KMS-11 (cell line): ENCODE data around the gene ABITRAM.

Experiments used
- H2AFZ ChIP-seq: fragments of 200-600 bp; sonication (generic); 2 replicates; pipeline ENCODE4 v1.6.1; 2016; ENCODE audit warnings: antibody characterized with exemption, mixed run types, low read depth
- H3K27ac ChIP-seq: fragments of 200-600 bp; sonication (generic); 2 replicates; pipeline ENCODE4 v1.6.1; 2016; ENCODE audit warnings: mild to moderate bottlenecking, mixed run types
- H3K27me3 ChIP-seq: fragments of 200-600 bp; sonication (generic); 2 replicates; pipeline ENCODE4 v1.6.1; 2017; ENCODE audit warnings: mild to moderate bottlenecking, low read depth, mixed run types, moderate library complexity; ENCODE audit not compliant: insufficient read depth
- H3K36me3 ChIP-seq: fragments of 200-600 bp; sonication (generic); 2 replicates; pipeline ENCODE4 v1.6.1; 2017; ENCODE audit warnings: mild to moderate bottlenecking, mixed run types; ENCODE audit not compliant: insufficient read depth
- H3K4me1 ChIP-seq: fragments of 200-600 bp; sonication (generic); 2 replicates; pipeline ENCODE4 v1.6.1; 2016; ENCODE audit warnings: mild to moderate bottlenecking, low read depth, mixed run types; ENCODE audit not compliant: poor library complexity, severe bottlenecking
- H3K4me2 ChIP-seq: fragments of 200-600 bp; sonication (generic); 2 replicates; pipeline ENCODE4 v1.7.0; 2016; ENCODE audit warnings: mild to moderate bottlenecking, mixed run types
- H3K4me3 ChIP-seq: fragments of 200-600 bp; sonication (generic); IDR thresholded peaks from 2 replicates; pipeline ENCODE4 v1.6.1; 2017; ENCODE audit warnings: low read depth, low read length, mixed read lengths; ENCODE audit not compliant: insufficient read depth
- H3K79me2 ChIP-seq: fragments of 200-600 bp; sonication (generic); 2 replicates; pipeline ENCODE4 v1.6.1; 2016; ENCODE audit warnings: low read depth, mixed run types; ENCODE audit not compliant: insufficient read depth
- H3K9ac ChIP-seq: fragments of 200-600 bp; sonication (generic); 2 replicates; pipeline ENCODE4 v1.6.1; 2016; ENCODE audit warnings: mild to moderate bottlenecking, mixed run types
- H4K20me1 ChIP-seq: fragments of 200-600 bp; sonication (generic); 2 replicates; pipeline ENCODE4 v1.6.1; 2016; ENCODE audit warnings: mild to moderate bottlenecking, mixed run types; ENCODE audit not compliant: insufficient read depth
- TF ChIP-seq, protein P1 (sequence below): fragments of 200-600 bp; sonication (generic); conservative IDR thresholded peaks from 2 replicates; pipeline ENCODE4 v1.6.1; 2017; ENCODE audit warnings: low read depth, mild to moderate bottlenecking, antibody characterized with exemption, low read length, moderate library complexity, mixed read lengths

Gene ABITRAM

DNA sequence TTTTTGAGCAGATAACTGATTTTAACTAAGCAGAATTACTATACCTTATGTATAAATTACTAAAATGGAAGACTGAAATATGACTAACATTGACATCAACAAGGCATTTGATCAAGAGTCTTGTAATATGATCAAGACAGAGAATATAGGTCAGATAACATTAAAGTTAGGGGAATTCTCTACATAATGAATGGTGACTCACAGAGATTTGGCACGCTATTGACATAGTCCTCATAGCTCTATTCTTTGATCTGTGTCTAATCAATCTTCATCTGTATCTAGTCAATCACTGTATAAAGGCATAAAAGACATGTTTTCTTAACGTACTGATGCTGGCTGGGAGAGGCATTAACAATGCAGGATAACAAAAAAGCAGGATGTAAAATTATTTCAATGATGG is 17.4 kb downstream of the ABITRAM start:
- Histone ChIP-seq H3K4me1 (peaks cover 5% of the 10 kb centered on the region), H4K20me1 (no peaks in the 10 kb centered on the region), H3K27me3 (no peaks in the 10 kb centered on the region), H3K4me2 (no peak overlapping the region), H3K9ac (no peak overlapping the region), H3K79me2 (no peaks in the 10 kb centered on the region), H3K4me3 (no peak overlapping the region), H3K36me3 (no peaks in the 10 kb centered on the region), H3K27ac (no peak overlapping the region), H2AFZ (no peak overlapping the region)
- TF ChIP-seq, protein P1, sequence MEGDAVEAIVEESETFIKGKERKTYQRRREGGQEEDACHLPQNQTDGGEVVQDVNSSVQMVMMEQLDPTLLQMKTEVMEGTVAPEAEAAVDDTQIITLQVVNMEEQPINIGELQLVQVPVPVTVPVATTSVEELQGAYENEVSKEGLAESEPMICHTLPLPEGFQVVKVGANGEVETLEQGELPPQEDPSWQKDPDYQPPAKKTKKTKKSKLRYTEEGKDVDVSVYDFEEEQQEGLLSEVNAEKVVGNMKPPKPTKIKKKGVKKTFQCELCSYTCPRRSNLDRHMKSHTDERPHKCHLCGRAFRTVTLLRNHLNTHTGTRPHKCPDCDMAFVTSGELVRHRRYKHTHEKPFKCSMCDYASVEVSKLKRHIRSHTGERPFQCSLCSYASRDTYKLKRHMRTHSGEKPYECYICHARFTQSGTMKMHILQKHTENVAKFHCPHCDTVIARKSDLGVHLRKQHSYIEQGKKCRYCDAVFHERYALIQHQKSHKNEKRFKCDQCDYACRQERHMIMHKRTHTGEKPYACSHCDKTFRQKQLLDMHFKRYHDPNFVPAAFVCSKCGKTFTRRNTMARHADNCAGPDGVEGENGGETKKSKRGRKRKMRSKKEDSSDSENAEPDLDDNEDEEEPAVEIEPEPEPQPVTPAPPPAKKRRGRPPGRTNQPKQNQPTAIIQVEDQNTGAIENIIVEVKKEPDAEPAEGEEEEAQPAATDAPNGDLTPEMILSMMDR: no peak

DNA sequence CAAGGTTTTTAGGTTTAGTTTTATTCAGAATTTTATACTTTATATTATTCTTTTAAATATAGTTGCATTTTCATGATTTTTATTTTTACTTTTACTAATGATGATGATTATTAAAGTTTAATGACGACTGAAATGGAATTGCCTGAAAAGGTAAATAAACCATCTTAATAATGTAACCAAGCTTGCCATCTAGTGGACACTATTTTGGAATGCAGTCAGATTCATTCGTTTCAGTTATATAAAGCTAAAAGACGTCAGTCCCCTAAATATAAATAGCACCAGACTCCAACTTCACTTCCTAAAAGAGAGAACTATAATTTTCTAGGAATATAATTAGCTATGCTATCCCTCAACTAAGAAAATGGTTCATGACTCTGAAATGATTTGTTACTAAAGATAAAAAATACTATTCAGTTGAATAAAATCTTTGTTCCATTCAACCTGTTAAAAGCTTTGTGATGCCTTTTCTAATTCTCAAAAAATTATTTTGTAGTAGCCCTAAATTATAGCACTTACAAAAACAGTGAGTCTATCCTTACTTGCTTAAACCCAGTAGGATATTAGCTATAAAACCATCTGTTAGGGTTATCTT is 19.9 kb downstream of the ABITRAM start:
- TF ChIP-seq, protein P1: peak; percentile 64
- H3K36me3 ChIP-seq: no peaks in the 10 kb centered on the region
- no peaks in the 10 kb centered on the region for H4K20me1 ChIP-seq
- no peaks in the 10 kb centered on the region for H3K27me3 ChIP-seq
- no peak overlapping the region for H3K9ac ChIP-seq
- H3K27ac ChIP-seq: no peak overlapping the region
- H3K4me1 ChIP-seq: peaks cover 5% of the 10 kb centered on the region
- H3K4me2 ChIP-seq: no peak overlapping the region
- no peaks in the 10 kb centered on the region for H3K79me2 ChIP-seq
- H3K4me3 ChIP-seq: no peak overlapping the region
- no peak overlapping the region for H2AFZ ChIP-seq

DNA sequence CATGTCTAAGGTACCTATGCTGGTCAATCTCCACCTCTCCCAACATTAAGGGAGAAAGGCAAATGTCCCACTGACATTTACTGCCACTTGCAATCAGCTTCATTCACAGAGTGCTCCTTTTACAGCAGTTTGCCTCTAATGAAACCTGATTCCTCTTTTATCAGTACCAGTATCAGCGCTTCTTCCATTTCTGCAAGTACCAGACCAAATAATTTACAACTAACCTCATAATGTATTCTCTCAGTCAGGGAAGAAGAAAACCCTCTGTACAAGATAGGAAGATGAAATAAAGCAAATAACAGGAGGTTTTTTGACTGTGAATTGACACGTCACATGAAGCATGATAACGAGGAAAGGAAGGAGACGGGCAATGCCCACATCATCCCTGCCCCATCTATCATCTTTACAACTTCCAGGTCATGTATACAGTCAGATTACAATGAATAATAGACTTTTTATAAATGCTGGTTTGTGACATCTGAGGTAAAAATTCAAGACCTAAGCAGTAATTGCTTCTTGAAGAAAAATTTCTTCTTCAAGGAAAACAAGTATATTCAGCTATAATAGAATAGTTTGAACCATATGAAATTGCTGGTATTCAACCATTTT is 21.9 kb downstream of the ABITRAM start:
- no peak overlapping the region for H3K27ac ChIP-seq
- H4K20me1 ChIP-seq: no peaks in the 10 kb centered on the region
- H3K9ac ChIP-seq: no peak overlapping the region
- no peak overlapping the region for H2AFZ ChIP-seq
- no peaks in the 10 kb centered on the region for H3K27me3 ChIP-seq
- no peaks in the 10 kb centered on the region for H3K36me3 ChIP-seq
- H3K79me2 ChIP-seq: no peaks in the 10 kb centered on the region
- peaks cover 5% of the 10 kb centered on the region for H3K4me1 ChIP-seq
- no peak overlapping the region for H3K4me3 ChIP-seq
- TF ChIP-seq, protein P1: no peak
- no peak overlapping the region for H3K4me2 ChIP-seq

DNA sequence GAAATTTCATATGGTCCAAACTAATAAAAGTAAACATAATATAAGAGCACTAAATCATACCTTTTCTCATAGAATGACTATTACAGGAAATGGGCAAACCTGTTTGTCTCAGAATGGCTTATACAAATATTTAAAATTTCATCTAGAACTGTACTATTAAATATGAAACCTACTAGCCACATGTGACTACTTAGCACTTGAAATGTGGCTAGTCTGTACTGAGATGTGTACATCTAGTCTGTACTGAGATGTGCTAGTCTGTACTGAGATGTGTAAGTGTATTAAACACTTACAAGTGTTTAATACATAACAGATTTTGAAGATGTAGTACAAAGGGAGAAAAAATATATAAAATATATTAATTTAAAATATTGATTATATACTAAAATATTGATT is 22.4 kb downstream of the ABITRAM start:
- Histone ChIP-seq H3K4me2 (no peak overlapping the region), H3K27me3 (no peaks in the 10 kb centered on the region), H3K27ac (no peak overlapping the region), H4K20me1 (no peaks in the 10 kb centered on the region), H3K36me3 (no peaks in the 10 kb centered on the region), H3K4me3 (no peak overlapping the region), H3K79me2 (no peaks in the 10 kb centered on the region), H3K4me1 (peaks cover 5% of the 10 kb centered on the region), H3K9ac (no peak overlapping the region), H2AFZ (no peak overlapping the region)
- TF ChIP-seq, protein P1: no peak
